Measurements from ENCODE around the gene ZNF790. TPM values are rescaled to one million over a fixed set of nuclear protein-coding genes. Genes with fewer than 3 reads are reported as not detected.

ZNF790 gene
- total and polyA plus RNA-seq, 2 of the 13 experiments (the other 11 are each of a cell fraction or from before 2014, with no cell fraction given): 1.3 to 5.3 TPM

DNA sequence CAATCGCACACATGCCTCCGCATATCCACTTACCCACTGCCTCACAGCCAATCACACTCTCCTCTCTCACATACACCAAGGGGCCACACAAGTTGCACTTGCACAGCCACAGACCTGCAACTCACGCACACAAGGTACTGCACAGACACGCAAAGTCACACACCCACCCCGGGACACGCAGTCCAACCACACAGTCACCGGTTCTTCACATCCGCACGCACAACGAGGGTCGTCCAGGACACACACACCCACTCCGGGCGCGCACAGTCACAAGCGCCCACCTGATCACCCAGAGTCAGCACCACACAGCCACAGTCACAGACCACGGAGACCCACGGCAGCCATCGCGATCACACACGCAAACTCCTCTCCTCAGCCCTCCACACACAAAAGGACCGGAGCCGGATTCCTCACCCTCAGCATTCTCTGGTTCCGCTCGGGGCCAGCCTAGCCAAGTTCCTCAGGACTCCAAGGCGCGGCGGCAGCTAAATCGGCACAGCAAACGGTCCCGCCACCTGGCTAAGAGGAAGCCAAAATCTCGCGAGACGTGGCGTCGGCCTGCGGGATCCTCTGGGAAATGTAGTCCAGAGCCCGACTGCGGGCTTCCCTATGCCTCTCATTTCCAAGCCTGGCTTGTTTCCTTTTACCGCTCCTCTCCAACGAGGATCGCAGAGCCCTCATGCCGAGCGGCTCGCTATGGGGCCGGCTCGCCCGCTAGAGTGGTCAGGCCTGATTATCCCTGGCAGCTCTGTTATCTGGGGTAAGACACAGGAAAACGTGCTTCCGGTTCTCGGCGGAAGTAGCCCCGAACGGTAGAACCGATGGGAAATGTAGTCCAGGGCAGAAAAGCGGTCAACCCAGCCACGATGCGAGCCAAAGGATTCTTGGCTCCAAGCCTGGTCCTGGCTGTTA lies 65.6 kb downstream of the ZNF790 start, which contains the start of gene ZNF850 (continued):
- TF ChIP-seq, protein P1, sequence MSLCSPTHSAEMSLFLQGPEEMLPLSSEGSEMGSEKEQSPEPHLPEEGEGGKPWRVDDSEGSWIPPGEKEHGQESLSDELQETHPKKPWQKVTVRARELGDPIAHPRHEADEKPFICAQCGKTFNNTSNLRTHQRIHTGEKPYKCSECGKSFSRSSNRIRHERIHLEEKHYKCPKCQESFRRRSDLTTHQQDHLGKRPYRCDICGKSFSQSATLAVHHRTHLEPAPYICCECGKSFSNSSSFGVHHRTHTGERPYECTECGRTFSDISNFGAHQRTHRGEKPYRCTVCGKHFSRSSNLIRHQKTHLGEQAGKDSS (CRISPR knock-in tag; IDR thresholded peaks at IDR 0.05; ENCODE audit: borderline replicate concordance, low read depth): no peak; the same call in 1 of the 2 replicates
- TF ChIP-seq, protein P2, sequence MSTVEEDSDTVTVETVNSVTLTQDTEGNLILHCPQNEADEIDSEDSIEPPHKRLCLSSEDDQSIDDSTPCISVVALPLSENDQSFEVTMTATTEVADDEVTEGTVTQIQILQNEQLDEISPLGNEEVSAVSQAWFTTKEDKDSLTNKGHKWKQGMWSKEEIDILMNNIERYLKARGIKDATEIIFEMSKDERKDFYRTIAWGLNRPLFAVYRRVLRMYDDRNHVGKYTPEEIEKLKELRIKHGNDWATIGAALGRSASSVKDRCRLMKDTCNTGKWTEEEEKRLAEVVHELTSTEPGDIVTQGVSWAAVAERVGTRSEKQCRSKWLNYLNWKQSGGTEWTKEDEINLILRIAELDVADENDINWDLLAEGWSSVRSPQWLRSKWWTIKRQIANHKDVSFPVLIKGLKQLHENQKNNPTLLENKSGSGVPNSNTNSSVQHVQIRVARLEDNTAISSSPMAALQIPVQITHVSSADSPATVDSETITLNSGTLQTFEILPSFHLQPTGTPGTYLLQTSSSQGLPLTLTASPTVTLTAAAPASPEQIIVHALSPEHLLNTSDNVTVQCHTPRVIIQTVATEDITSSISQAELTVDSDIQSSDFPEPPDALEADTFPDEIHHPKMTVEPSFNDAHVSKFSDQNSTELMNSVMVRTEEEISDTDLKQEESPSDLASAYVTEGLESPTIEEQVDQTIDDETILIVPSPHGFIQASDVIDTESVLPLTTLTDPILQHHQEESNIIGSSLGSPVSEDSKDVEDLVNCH (CRISPR knock-in tag; IDR thresholded peaks at IDR 0.05): no peak
- TF ChIP-seq SAP130 (CRISPR knock-in tag; IDR thresholded peaks at IDR 0.05; ENCODE audit: low read depth): peak; percentile 93
- TF ChIP-seq ZFP36 (IDR thresholded peaks at IDR 0.05; ENCODE audit: borderline replicate concordance, low read depth, low read length, partially characterized antibody): no peak
- peak; percentile 35; the same call in 1 of the 2 replicates for TF ChIP-seq CREB1 (IDR thresholded peaks at IDR 0.05)
- peak; percentile 89 for TF ChIP-seq CREB1 (CRISPR knock-in tag; IDR thresholded peaks at IDR 0.05)
- TF ChIP-seq, protein P3, sequence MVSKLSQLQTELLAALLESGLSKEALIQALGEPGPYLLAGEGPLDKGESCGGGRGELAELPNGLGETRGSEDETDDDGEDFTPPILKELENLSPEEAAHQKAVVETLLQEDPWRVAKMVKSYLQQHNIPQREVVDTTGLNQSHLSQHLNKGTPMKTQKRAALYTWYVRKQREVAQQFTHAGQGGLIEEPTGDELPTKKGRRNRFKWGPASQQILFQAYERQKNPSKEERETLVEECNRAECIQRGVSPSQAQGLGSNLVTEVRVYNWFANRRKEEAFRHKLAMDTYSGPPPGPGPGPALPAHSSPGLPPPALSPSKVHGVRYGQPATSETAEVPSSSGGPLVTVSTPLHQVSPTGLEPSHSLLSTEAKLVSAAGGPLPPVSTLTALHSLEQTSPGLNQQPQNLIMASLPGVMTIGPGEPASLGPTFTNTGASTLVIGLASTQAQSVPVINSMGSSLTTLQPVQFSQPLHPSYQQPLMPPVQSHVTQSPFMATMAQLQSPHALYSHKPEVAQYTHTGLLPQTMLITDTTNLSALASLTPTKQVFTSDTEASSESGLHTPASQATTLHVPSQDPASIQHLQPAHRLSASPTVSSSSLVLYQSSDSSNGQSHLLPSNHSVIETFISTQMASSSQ (IDR thresholded peaks at IDR 0.05; ENCODE audit: low read depth): no peak
- TF ChIP-seq, protein P3 (CRISPR knock-in tag; IDR thresholded peaks at IDR 0.05; ENCODE audit: borderline replicate concordance): no peak
- TF ChIP-seq FOSL1 (CRISPR knock-in tag; IDR thresholded peaks at IDR 0.05; ENCODE audit: borderline replicate concordance): no peak
- TF ChIP-seq BORCS8-MEF2B (CRISPR knock-in tag; IDR thresholded peaks at IDR 0.05): no peak
- TF ChIP-seq ZSCAN9 (CRISPR knock-in tag; IDR thresholded peaks at IDR 0.05; ENCODE audit: borderline replicate concordance): no peak
- TF ChIP-seq KDM1A (CRISPR knock-in tag; IDR thresholded peaks at IDR 0.05): no peak
- TF ChIP-seq ZNF253 (CRISPR knock-in tag; IDR thresholded peaks at IDR 0.05; ENCODE audit: borderline replicate concordance): no peak
- no peak for TF ChIP-seq ZNF768 (CRISPR knock-in tag; IDR thresholded peaks at IDR 0.05)
- no peak for TF ChIP-seq ZNF792 (CRISPR knock-in tag; IDR thresholded peaks at IDR 0.05)
- TF ChIP-seq ZMYM3 (CRISPR knock-in tag; IDR thresholded peaks at IDR 0.05): no peak
- peak; percentile 74 for TF ChIP-seq ELF1 (CRISPR knock-in tag; IDR thresholded peaks at IDR 0.05)
- peak; percentile 18; the same call in 1 of the 2 replicates for TF ChIP-seq NFKB2 (CRISPR knock-in tag; IDR thresholded peaks at IDR 0.05; ENCODE audit: borderline replicate concordance)
- TF ChIP-seq ZNF550 (CRISPR knock-in tag; IDR thresholded peaks at IDR 0.05; ENCODE audit: borderline replicate concordance): no peak
- TF ChIP-seq, protein P4, sequence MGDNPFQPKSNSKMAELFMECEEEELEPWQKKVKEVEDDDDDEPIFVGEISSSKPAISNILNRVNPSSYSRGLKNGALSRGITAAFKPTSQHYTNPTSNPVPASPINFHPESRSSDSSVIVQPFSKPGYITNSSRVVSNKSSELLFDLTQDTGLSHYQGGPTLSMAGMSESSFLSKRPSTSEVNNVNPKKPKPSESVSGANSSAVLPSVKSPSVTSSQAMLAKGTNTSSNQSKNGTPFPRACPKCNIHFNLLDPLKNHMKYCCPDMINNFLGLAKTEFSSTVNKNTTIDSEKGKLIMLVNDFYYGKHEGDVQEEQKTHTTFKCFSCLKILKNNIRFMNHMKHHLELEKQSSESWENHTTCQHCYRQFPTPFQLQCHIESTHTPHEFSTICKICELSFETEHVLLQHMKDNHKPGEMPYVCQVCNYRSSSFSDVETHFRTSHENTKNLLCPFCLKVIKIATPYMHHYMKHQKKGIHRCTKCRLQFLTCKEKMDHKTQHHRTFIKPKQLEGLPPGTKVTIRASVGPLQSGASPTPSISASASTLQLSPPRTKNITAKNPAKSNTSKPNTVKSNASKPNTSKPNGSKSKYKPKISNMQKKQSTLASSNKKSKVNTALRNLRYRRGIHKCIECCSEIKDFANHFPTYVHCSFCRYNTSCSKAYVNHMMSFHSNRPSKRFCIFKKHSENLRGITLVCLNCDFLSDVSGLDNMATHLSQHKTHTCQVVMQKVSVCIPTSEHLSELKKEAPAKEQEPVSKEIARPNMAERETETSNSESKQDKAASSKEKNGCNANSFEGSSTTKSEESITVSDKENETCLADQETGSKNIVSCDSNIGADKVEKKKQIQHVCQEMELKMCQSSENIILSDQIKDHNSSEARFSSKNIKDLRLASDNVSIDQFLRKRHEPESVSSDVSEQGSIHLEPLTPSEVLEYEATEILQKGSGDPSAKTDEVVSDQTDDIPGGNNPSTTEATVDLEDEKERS (CRISPR knock-in tag; IDR thresholded peaks at IDR 0.05): 0 out of 2 replicates have a peak, but pooled peaks have one; percentile 8
